ENCODE measurements around the gene ZNF407. TPM values are rescaled to one million over a fixed set of nuclear protein-coding genes. Genes with fewer than 3 reads are reported as not detected.

ZNF407 gene
- total and polyA plus RNA-seq, 2 of the 13 experiments (the other 11 are each of a cell fraction or from before 2014, with no cell fraction given): 2.3 to 8.7 TPM

- Histone ChIP-seq H3K79me2 (ENCODE audit: insufficient read depth, low read length) (peaks cover 2% of the 10 kb centered on the region), H3K4me1 (ENCODE audit: insufficient read depth, low read length) (peaks cover 9% of the 10 kb centered on the region), H3K4me3 (replicated peaks in 1 of 3; ENCODE audit: insufficient read depth in 1 of 3, low read depth in 2 of 3, low read length in 3 of 3) (no peak overlapping the region), H3K27ac (ENCODE audit: extremely low read length, insufficient read depth, low read length) (no peak overlapping the region), H3K4me2 (ENCODE audit: low read depth, low read length) (no peak overlapping the region), H2AFZ (ENCODE audit: low read length) (no peak overlapping the region), H3K9ac (ENCODE audit: insufficient read depth, low read depth, low read length) (no peak overlapping the region), H3K9me3 (ENCODE audit: low read length) (0 out of 2 replicates have a peak, but pooled peaks cover 4% of the 10 kb centered on the region), H3K36me3 (replicated peaks in 1 of 2; ENCODE audit: control insufficient read depth in 1 of 2, insufficient read depth in 2 of 2, low read length in 2 of 2) (no peaks in the 10 kb centered on the region), H4K20me1 (ENCODE audit: insufficient read depth, low read length) (no peaks in the 10 kb centered on the region), H3K27me3 (ENCODE audit: control insufficient read depth in 1 of 2, insufficient read depth in 2 of 2, low read length in 2 of 2) (no peaks in the 10 kb centered on the region; a peak in 1 of 5 replicates)
- intact Hi-C loops (cut with micrococcal nuclease; ENCODE audit: unreplicated experiment) (no loop called here), in situ Hi-C loops (cut with HindIII; ENCODE audit: extremely low pct_ligation_motif_present, low pct_unique_long_range_greater_than_20kb) (no loop called here)
- no TSS peak for BruUV-seq (replicated peaks)
- 93% methylated on average over 3 of the region's 3 CpGs for WGBS (ENCODE audit: low lambda C conversion rate)
- ATAC-seq (no peak), FAIRE-seq (no peak), DNase-seq (ENCODE audit: low spot score) (no peak)
- TF ChIP-seq PCBP2 (optimal IDR thresholded peaks at IDR 0.05; ENCODE audit: low read depth, low read length, poor library complexity, severe bottlenecking) (no peak), ZNF770 (CRISPR knock-in tag; IDR thresholded peaks at IDR 0.05) (no peak), ZFX (CRISPR knock-in tag; IDR thresholded peaks at IDR 0.05; ENCODE audit: low read depth) (no peak), GRHL1 (CRISPR knock-in tag; conservative IDR thresholded peaks at IDR 0.05) (no peak), THAP9 (CRISPR knock-in tag; IDR thresholded peaks at IDR 0.05; ENCODE audit: borderline replicate concordance) (no peak), XBP1 (CRISPR knock-in tag; IDR thresholded peaks at IDR 0.05) (no peak), FOXM1 (CRISPR knock-in tag; IDR thresholded peaks at IDR 0.05) (no peak), DR1 (CRISPR knock-in tag; IDR thresholded peaks at IDR 0.05) (no peak), GATAD1 (CRISPR knock-in tag; IDR thresholded peaks at IDR 0.05) (no peak), ZNF607 (CRISPR knock-in tag; IDR thresholded peaks at IDR 0.05; ENCODE audit: borderline replicate concordance) (no peak), DNMT1 (CRISPR knock-in tag; IDR thresholded peaks at IDR 0.05) (no peak), ZNF781 (CRISPR knock-in tag; IDR thresholded peaks at IDR 0.05; ENCODE audit: borderline replicate concordance, not compliant biosample characterization) (no peak), ZNF138 (CRISPR knock-in tag; IDR thresholded peaks at IDR 0.05; ENCODE audit: low read depth) (no peak), LBX2 (CRISPR knock-in tag; IDR thresholded peaks at IDR 0.05; ENCODE audit: borderline replicate concordance) (no peak), MTF2 (CRISPR knock-in tag; IDR thresholded peaks at IDR 0.05; ENCODE audit: borderline replicate concordance) (no peak)
- CTCF ChIA-PET (ENCODE audit: low intra/inter-chr PET ratio, low total read pairs): no interaction called here
- POLR2A ChIA-PET: no interaction called here
Observed at GRCh38 chr18:74760436-74760835, 162.8 kb downstream of the ZNF407 start.
